ENCODE results near the gene ABCF2.

ABCF2 gene

GRCh38 chr7:151191544-151191943, 35.5 kb downstream of the ABCF2 start:
- DNase-seq, result no peak

- no peak for DNase-seq
Measured at GRCh38 chr7:151189038-151189437, 38.0 kb downstream of the ABCF2 start.

GRCh38 chr7:151188252-151188542, 38.8 kb downstream of the ABCF2 start:
- DNase-seq, result no peak

- no peak for DNase-seq
Measured at GRCh38 chr7:151187409-151188251, 39.4 kb downstream of the ABCF2 start.

- no peak for DNase-seq
Measured at GRCh38 chr7:151186640-151187408, 40.2 kb downstream of the ABCF2 start, which contains the start of gene ASB10. Gene ASB10, minus strand, starts transcription at chr7:151187250. Its CDS starts 120 bp downstream, at chr7:151187130.

- DNase-seq, result no peak
Measured at GRCh38 chr7:151185762-151186639, 41.0 kb downstream of the ABCF2 start.

GRCh38 chr7:151181011-151181431, 46.0 kb downstream of the ABCF2 start:
- DNase-seq, result no peak

- no peak for DNase-seq
Measured at GRCh38 chr7:151179946-151180345, 47.1 kb downstream of the ABCF2 start.

GRCh38 chr7:151179287-151179860, 47.6 kb downstream of the ABCF2 start:
- no peak for DNase-seq

- no peak for DNase-seq
Measured at GRCh38 chr7:151178831-151179230, 48.2 kb downstream of the ABCF2 start.

GRCh38 chr7:151178236-151178635, 48.8 kb downstream of the ABCF2 start:
- DNase-seq, result no peak

GRCh38 chr7:151177310-151177709, 49.7 kb downstream of the ABCF2 start:
- DNase-seq, result no peak

- DNase-seq, result no peak
Measured at GRCh38 chr7:151176401-151176800, 50.6 kb downstream of the ABCF2 start.

- no peak for DNase-seq
Measured at GRCh38 chr7:151175793-151176311, 51.2 kb downstream of the ABCF2 start.

- DNase-seq, result no peak
Measured at GRCh38 chr7:151175047-151175792, 51.8 kb downstream of the ABCF2 start.

GRCh38 chr7:151174246-151175046, 52.6 kb downstream of the ABCF2 start:
- DNase-seq, result no peak

GRCh38 chr7:151173386-151174245, 53.4 kb downstream of the ABCF2 start:
- no peak for DNase-seq

- DNase-seq, result peak; percentile 40
Measured at GRCh38 chr7:151172273-151173141, 54.5 kb downstream of the ABCF2 start.

- DNase-seq, result no peak
Measured at GRCh38 chr7:151168787-151169162, 58.2 kb downstream of the ABCF2 start.
